HepG2 (cell line): Measurements from ENCODE around the gene DGKD. TPM values are rescaled to one million over a fixed set of nuclear protein-coding genes. Genes with fewer than 3 reads are reported as not detected.
A peak's percentile ranks its signal among the peaks of the same experiment; 100 is the strongest.

Experiments
- ADNP ChIP-seq: sonication (generic); formaldehyde crosslinking; IDR thresholded peaks from 2 replicates; pipeline ENCODE4 v1.4.0; 2020; ENCODE audit warnings: missing genetic modification reagents
- DNMT3B ChIP-seq: conservative IDR thresholded peaks from 2 replicates; pipeline ENCODE4 v1.6.1; 2016; ENCODE audit warnings: missing biosample characterization, control low read depth
- E2F5 ChIP-seq: sonication (generic); formaldehyde crosslinking; conservative IDR thresholded peaks from 2 replicates; pipeline ENCODE4 v1.4.0; 2020; ENCODE audit warnings: missing genetic modification reagents
- ESRRA ChIP-seq: sonication (generic); formaldehyde crosslinking; IDR thresholded peaks from 2 replicates; pipeline ENCODE4 v1.5.1; 2020; ENCODE audit warnings: mild to moderate bottlenecking, low read depth, missing genetic modification reagents
- HNF4G ChIP-seq, 2 experiments: sonication (generic) in 1 of 2; formaldehyde crosslinking in 1 of 2; IDR thresholded peaks; 2 replicates each; pipeline versions ENCODE4 v1.4.0 to v1.6.1; 2011 to 2020; ENCODE audit warnings: borderline replicate concordance in 2 of 2, low read depth in 2 of 2, mild to moderate bottlenecking in 2 of 2, low read length in 1 of 2, missing genetic modification reagents in 1 of 2, moderate library complexity in 1 of 2
- MAF1 ChIP-seq: sonication (generic); formaldehyde crosslinking; IDR thresholded peaks from 2 replicates; pipeline ENCODE4 v1.5.0; 2020; ENCODE audit warnings: missing genetic modification reagents, borderline replicate concordance
- NAIF1 ChIP-seq: sonication (generic); formaldehyde crosslinking; IDR thresholded peaks from 2 replicates; pipeline ENCODE4 v1.5.0; 2020; ENCODE audit warnings: mild to moderate bottlenecking, missing genetic modification reagents, borderline replicate concordance
- ZNF572 ChIP-seq: sonication (generic); formaldehyde crosslinking; IDR thresholded peaks from 2 replicates; pipeline ENCODE4 v1.5.1; 2020; ENCODE audit warnings: mild to moderate bottlenecking, missing genetic modification reagents
- ZNF589 ChIP-seq: sonication (generic); formaldehyde crosslinking; conservative IDR thresholded peaks from 2 replicates; pipeline ENCODE4 v1.8.0; 2022; ENCODE audit warnings: mild to moderate bottlenecking, moderate library complexity, missing genetic modification reagents
- ZNF598 ChIP-seq: sonication (generic); formaldehyde crosslinking; IDR thresholded peaks from 2 replicates; pipeline ENCODE4 v1.5.1; 2020; ENCODE audit warnings: mild to moderate bottlenecking, missing genetic modification reagents, borderline replicate concordance
- ZNF720 ChIP-seq: sonication (generic); formaldehyde crosslinking; IDR thresholded peaks from 2 replicates; pipeline ENCODE4 v1.4.0; 2020; ENCODE audit warnings: missing genetic modification reagents
- polyA plus RNA-seq, 8 experiments: library from polyadenylated mRNA; depleted of rRNA in 3 of 8; stranded (reverse) in 7 of 8; unstranded in 1 of 8; fragments of >200 nt; fragmentation: Illumina TruSeq in 4 of 8; extraction: Trizol in 4 of 8; gene quantifications; 2 replicates each; pipeline versions ENCODE4 v1.2.1 to v1.2.3, GENCODE V29; 2011 to 2016; ENCODE audit warnings: low read depth in 4 of 8, missing spikeins in 1 of 8, mixed read lengths in 1 of 8; ENCODE audit not compliant: insufficient read depth in 1 of 8
- total RNA-seq, 5 experiments: library from RNA; depleted of rRNA; stranded (reverse); fragments of >200 nt; fragmentation: Illumina TruSeq; extraction: Trizol; gene quantifications; 2 replicates each; pipeline ENCODE4 v1.2.3, GENCODE V29; 2016; ENCODE audit warnings: low read depth in 1 of 5
- TF ChIP-seq, protein P1 (sequence below): sonication (generic); formaldehyde crosslinking; IDR thresholded peaks from 2 replicates; pipeline ENCODE4 v1.8.0; 2022; ENCODE audit warnings: missing genetic modification reagents, mild to moderate bottlenecking, moderate library complexity, borderline replicate concordance
- TF ChIP-seq, protein P2 (sequence below): sonication (generic); formaldehyde crosslinking; IDR thresholded peaks from 2 replicates; pipeline ENCODE4 v1.4.0; 2020; ENCODE audit warnings: missing genetic modification reagents
- TF ChIP-seq, protein P3 (sequence below): sonication (generic); formaldehyde crosslinking; IDR thresholded peaks from 2 replicates; pipeline ENCODE4 v1.4.0; 2020; ENCODE audit warnings: missing genetic modification reagents, mild to moderate bottlenecking, borderline replicate concordance
- TF ChIP-seq, protein P4 (sequence below), 2 experiments: sonication (generic) in 1 of 2; formaldehyde crosslinking in 1 of 2; IDR thresholded peaks; 2 replicates each; pipeline versions ENCODE4 v1.4.0 to v1.6.1; 2016 to 2020; ENCODE audit warnings: borderline replicate concordance in 1 of 2, low read depth in 1 of 2, mild to moderate bottlenecking in 1 of 2, missing genetic modification reagents in 1 of 2

Gene DGKD
- total and polyA plus RNA-seq, 2 of the 13 experiments (the other 11 are each of a cell fraction or from before 2014, with no cell fraction given) = 24.5 to 33.2 TPM

GRCh38 chr2:233353769-233354499, at the start of gene DGKD (continued):
- TF ChIP-seq, protein P1, sequence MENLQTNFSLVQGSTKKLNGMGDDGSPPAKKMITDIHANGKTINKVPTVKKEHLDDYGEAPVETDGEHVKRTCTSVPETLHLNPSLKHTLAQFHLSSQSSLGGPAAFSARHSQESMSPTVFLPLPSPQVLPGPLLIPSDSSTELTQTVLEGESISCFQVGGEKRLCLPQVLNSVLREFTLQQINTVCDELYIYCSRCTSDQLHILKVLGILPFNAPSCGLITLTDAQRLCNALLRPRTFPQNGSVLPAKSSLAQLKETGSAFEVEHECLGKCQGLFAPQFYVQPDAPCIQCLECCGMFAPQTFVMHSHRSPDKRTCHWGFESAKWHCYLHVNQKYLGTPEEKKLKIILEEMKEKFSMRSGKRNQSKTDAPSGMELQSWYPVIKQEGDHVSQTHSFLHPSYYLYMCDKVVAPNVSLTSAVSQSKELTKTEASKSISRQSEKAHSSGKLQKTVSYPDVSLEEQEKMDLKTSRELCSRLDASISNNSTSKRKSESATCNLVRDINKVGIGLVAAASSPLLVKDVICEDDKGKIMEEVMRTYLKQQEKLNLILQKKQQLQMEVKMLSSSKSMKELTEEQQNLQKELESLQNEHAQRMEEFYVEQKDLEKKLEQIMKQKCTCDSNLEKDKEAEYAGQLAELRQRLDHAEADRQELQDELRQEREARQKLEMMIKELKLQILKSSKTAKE (CRISPR knock-in tag) = no peak
- TF ChIP-seq, protein P2, sequence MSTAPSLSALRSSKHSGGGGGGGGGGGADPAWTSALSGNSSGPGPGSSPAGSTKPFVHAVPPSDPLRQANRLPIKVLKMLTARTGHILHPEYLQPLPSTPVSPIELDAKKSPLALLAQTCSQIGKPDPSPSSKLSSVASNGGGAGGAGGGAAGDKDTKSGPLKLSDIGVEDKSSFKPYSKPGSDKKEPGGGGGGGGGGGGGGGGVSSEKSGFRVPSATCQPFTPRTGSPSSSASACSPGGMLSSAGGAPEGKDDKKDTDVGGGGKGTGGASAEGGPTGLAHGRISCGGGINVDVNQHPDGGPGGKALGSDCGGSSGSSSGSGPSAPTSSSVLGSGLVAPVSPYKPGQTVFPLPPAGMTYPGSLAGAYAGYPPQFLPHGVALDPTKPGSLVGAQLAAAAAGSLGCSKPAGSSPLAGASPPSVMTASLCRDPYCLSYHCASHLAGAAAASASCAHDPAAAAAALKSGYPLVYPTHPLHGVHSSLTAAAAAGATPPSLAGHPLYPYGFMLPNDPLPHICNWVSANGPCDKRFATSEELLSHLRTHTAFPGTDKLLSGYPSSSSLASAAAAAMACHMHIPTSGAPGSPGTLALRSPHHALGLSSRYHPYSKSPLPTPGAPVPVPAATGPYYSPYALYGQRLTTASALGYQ = peak; percentile 76
- TF ChIP-seq NAIF1 = no peak
- TF ChIP-seq, protein P3, sequence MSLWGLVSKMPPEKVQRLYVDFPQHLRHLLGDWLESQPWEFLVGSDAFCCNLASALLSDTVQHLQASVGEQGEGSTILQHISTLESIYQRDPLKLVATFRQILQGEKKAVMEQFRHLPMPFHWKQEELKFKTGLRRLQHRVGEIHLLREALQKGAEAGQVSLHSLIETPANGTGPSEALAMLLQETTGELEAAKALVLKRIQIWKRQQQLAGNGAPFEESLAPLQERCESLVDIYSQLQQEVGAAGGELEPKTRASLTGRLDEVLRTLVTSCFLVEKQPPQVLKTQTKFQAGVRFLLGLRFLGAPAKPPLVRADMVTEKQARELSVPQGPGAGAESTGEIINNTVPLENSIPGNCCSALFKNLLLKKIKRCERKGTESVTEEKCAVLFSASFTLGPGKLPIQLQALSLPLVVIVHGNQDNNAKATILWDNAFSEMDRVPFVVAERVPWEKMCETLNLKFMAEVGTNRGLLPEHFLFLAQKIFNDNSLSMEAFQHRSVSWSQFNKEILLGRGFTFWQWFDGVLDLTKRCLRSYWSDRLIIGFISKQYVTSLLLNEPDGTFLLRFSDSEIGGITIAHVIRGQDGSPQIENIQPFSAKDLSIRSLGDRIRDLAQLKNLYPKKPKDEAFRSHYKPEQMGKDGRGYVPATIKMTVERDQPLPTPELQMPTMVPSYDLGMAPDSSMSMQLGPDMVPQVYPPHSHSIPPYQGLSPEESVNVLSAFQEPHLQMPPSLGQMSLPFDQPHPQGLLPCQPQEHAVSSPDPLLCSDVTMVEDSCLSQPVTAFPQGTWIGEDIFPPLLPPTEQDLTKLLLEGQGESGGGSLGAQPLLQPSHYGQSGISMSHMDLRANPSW = no peak
- no peak for TF ChIP-seq ZNF589
- TF ChIP-seq MAF1 (CRISPR knock-in tag) = no peak
- TF ChIP-seq, protein P4, sequence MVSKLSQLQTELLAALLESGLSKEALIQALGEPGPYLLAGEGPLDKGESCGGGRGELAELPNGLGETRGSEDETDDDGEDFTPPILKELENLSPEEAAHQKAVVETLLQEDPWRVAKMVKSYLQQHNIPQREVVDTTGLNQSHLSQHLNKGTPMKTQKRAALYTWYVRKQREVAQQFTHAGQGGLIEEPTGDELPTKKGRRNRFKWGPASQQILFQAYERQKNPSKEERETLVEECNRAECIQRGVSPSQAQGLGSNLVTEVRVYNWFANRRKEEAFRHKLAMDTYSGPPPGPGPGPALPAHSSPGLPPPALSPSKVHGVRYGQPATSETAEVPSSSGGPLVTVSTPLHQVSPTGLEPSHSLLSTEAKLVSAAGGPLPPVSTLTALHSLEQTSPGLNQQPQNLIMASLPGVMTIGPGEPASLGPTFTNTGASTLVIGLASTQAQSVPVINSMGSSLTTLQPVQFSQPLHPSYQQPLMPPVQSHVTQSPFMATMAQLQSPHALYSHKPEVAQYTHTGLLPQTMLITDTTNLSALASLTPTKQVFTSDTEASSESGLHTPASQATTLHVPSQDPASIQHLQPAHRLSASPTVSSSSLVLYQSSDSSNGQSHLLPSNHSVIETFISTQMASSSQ (IDR thresholded peaks at IDR 0.05; ENCODE audit: low read depth) = no peak; the same call in 1 of the 2 replicates
- TF ChIP-seq, protein P4 (CRISPR knock-in tag; IDR thresholded peaks at IDR 0.05; ENCODE audit: borderline replicate concordance) = peak; percentile 67
- TF ChIP-seq E2F5 (CRISPR knock-in tag) = no peak
- TF ChIP-seq ESRRA (CRISPR knock-in tag) = peak; percentile 62; the same call in 1 of the 2 replicates
- TF ChIP-seq HNF4G (IDR thresholded peaks at IDR 0.05; ENCODE audit: borderline replicate concordance, low read depth, low read length) = no peak
- no peak for TF ChIP-seq HNF4G (CRISPR knock-in tag; IDR thresholded peaks at IDR 0.05; ENCODE audit: borderline replicate concordance, low read depth)
- no peak for TF ChIP-seq ADNP (CRISPR knock-in tag)
- TF ChIP-seq ZNF572 (CRISPR knock-in tag) = peak; percentile 89; the same call in 1 of the 2 replicates
- peak; percentile 80; the same call in 1 of the 2 replicates for TF ChIP-seq ZNF598 (CRISPR knock-in tag)
- TF ChIP-seq DNMT3B = no peak
- no peak for TF ChIP-seq ZNF720 (CRISPR knock-in tag)
